GM13976 (cell line): ENCODE results near the gene GALNT14.

ENCODE experiments used
- DNase-seq: peaks from one replicate; pipeline ENCODE4 v3.0.0; 2012; ENCODE audit warnings: low spot score
- CTCF ChIP-seq: IDR thresholded peaks from 2 replicates; pipeline ENCODE4 v1.5.1; 2012; ENCODE audit warnings: borderline replicate concordance, mild to moderate bottlenecking; ENCODE audit not compliant: insufficient read depth; ENCODE audit errors: extremely low read depth, missing control alignments, control extremely low read depth
- in situ Hi-C: fragments of 300-500 bp; cut with MboI; formaldehyde crosslinking; loops from one replicate; pipeline ENCODE4 v1.12.0; 2022; ENCODE audit warnings: low sequenced_read_pairs, mixed read lengths, inconsistent platforms; ENCODE audit not compliant: unreplicated experiment

The GALNT14 gene

DNA sequence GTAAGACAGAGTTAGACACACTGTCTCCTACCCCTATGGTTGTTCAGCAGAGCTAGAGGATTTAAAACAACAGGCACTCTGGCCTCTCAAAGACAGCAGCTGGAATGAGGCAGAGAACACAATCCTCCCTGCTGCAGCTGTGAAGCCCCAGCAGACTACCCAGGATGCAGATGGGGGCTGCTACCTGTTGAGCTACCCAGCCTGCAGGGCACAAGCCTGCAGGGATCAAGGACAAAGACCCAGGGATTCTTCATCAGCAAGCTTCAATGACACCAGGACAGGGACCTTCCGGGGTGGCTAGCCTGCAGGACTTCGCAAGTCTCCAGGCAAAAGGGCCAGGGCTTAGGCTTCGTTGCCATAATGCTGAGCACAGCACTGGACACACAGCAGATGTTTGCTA, 27.2 kb downstream of the GALNT14 start:
- in situ Hi-C loops: no loop called here

DNA sequence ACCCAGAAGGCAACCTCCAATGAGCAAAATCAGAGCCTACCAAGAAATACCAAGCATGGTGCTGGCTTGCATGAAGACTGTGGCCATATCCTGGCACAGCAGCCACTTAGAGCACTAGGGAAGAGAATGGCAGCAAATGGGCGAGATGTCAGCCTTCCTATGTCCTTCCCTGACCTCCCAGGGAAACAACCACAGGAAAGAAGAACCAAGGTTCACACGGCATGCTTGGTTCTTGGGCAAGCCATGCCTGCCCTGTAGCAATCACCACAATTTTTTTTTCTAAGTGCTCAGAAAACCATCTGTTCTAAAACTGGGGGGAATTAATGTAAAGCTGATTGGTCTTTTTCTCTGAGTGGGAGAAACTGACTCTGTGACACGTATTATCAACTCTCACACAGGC, 27.8 kb downstream of the GALNT14 start:
- no peak for DNase-seq
- TF ChIP-seq CTCF: no peak
- in situ Hi-C loops: no loop called here

More for the DNA sequence above, 27.2 kb downstream of the GALNT14 start:
- no peak for DNase-seq
- no peak for TF ChIP-seq CTCF

- no peak for TF ChIP-seq CTCF
- no peak for DNase-seq
- in situ Hi-C loops: no loop called here
Measured at GRCh38 chr2:31109633-31110192, 28.5 kb downstream of the GALNT14 start.

DNA sequence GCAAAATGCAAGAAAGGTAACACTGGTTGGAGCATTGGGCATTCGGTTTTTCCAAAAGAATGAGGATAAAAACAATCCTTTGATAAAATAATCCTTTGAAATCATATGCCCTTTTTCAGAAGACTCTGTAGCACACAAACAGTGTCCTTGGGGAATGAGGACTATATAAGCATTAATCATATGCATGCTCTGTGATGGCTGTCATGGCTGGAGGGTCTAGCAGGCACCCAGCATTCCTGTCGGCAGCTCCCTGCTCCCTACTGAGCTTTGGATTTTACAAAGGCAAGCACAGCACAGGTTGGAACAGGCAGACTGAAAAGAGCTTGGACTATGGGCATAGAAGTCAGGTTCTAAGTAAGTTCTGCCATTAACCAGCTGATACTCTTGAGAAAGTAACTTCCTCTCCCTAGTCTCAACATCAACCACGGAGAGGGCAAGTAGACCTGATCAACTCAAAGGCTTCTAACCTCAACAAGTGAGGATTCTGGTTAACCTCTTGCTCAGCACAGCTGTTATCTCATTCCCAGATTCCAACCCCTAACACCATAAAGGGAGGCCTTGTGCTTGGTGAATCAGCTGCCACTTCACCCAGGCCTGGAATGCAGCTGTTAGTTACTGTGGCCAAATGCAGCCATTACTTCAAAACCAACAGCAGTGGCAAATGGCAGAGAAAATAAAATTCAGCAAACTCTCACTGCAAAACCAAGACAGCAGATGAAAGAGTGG, 29.5 kb downstream of the GALNT14 start:
- in situ Hi-C loops: no loop called here
- DNase-seq: no peak
- no peak for TF ChIP-seq CTCF

DNA sequence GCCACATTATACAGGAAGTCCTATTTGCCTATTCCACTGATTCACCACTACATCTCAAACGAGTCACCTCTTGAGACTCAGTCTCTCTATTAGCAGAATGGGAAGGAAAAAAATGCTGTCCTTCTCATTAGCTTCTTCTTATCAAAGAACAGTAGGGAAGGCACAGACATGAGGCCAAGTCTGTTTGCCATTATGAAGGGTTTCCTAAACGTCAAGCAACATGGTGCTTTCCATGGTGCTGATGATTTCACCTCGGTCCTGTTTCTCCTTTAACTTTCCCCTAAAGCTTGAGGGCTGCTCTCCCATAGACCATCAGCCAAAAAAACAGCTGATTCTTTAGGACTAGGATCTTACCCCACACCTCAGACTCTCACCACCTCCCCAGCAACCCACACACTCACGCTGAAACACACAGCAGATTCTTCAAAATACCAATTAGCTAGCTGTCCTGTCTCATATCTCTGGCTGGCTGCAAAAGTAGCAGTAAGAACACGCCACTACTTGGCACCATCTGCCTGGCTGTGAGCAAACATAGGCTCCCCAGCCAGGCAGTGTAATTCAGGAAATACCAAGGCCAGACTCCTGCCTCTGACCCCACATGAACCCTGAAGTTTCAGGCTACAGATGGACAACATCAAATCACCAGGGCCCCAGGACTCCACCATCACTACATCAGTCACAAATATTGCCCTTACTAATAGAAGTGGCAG, 30.5 kb downstream of the GALNT14 start:
- no peak for TF ChIP-seq CTCF
- in situ Hi-C loops: no loop called here
- DNase-seq: no peak

DNA sequence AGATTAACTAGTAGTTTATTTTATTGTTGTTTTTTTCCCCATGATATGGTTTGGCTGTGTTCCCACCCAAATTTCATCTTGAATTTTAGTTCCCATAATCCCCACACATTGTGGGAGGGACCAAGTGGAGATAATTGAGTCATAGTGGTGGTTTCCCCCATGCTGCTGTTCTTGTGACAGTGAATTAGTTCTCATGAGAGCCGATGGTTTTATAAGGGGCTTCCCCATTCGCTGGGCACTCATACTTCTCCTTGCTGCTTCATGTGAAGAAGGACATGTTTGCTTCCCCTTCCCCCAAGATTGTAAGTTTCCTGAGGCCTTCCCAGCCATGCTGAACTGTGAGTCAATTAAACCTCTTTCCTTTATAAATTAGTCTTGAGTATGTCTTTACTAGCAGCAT, 36.5 kb downstream of the GALNT14 start:
- in situ Hi-C loops: no loop called here
- TF ChIP-seq CTCF: no peak
- DNase-seq: no peak
